Tibial artery (tissue), 4 donors: ENCODE results near the gene IRF2.

Experiments
- DNase-seq, 2 donors: peaks; one replicate each; pipeline ENCODE4 v3.0.0-alpha.2; 2019
- H3K27ac ChIP-seq, 2 donors: fragments of 200-600 bp; sonication (generic) in 1 of 2; 1 replicate in 1 of 2; 2 replicates in 1 of 2; pipeline ENCODE4 v1.5.1; 2018 to 2019; ENCODE audit warnings: mild to moderate bottlenecking in 1 of 2
- H3K27me3 ChIP-seq, 2 donors: fragments of 200-600 bp; sonication (generic) in 1 of 2; one replicate each; pipeline versions ENCODE4 v1.5.1 to v1.6.0; 2016 to 2019
- H3K36me3 ChIP-seq, 3 donors: fragments of 200-600 bp; sonication (generic) in 2 of 3; one replicate each; pipeline ENCODE4 v1.5.1; 2016 to 2019; ENCODE audit warnings: mild to moderate bottlenecking in 2 of 3
- H3K4me1 ChIP-seq, 4 donors: fragments of 200-600 bp; sonication (generic) in 2 of 4; 1 replicate in 3 of 4; 2 replicates in 1 of 4; pipeline ENCODE4 v1.5.1; 2016 to 2019
- H3K4me3 ChIP-seq, 2 donors: fragments of 200-600 bp; sonication (generic) in 1 of 2; 1 replicate in 1 of 2; 2 replicates in 1 of 2; pipeline ENCODE4 v1.5.1; 2018 to 2019; ENCODE audit warnings: mild to moderate bottlenecking in 2 of 2
- H3K9me3 ChIP-seq, 3 donors: fragments of 200-600 bp; sonication (generic) in 1 of 3; one replicate each; pipeline ENCODE4 v1.5.1; 2016 to 2019
- CTCF ChIP-seq, 2 experiments: fragments of 200-600 bp in 1 of 2; fragments of 450-650 bp in 1 of 2; IDR thresholded peaks; one replicate each; pipeline ENCODE4 v1.5.1; 2017 to 2019; ENCODE audit warnings: antibody characterized with exemption in 2 of 2, mild to moderate bottlenecking in 1 of 2, moderate library complexity in 1 of 2
- intact Hi-C: fragments of 100-400 bp; cut with DNase I; formaldehyde crosslinking; loops from one replicate; pipeline ENCODE4 v1.15.0; 2023; ENCODE audit warnings: low total_unique reads

The IRF2 gene

DNA sequence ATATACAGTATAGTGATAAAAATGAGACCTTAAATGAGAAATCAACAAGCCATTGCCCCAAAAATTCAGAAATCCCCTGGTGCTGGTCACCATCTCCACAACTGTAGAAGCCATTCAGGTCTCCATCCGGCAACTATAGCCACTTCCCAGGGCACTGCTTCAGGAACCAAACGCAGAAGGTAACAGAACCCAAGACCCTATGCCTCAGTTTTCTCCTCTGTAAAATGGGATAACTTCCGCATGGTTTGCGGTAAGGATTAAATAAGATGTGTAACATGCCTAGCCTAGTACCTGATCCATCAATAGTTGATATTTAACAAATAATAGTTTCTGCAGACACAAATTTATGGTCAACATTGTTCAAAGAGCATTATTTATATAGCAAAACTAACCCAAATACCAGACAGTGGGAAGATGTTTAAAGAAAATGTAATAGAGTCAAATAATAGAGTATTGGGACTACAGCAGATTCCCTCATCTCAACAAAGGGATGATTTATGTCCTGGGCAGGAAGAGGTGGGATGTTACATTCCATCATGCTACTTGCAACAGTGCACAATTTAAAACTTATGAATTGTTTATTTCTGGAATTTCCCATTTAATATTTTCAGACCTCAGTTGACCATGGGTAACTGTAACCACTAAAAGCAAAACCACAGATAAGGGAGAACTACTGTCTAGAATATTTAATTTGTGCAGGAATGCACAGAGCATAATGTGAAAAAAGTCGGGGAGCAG, 30.0 kb downstream of the IRF2 start:
- Histone ChIP-seq H3K9me3 (no peaks in the 10 kb centered on the region), H3K4me3 (no peak overlapping the region), H3K27ac (no peak overlapping the region), H3K27me3 (no peaks in the 10 kb centered on the region), H3K4me1 (peaks cover 0 to 82% (median 45%) of the 10 kb centered on the region in 4 donors), H3K36me3 (no peaks in the 10 kb centered on the region)
- intact Hi-C loops, result no loop called here
- no peak for DNase-seq
- TF ChIP-seq CTCF (IDR thresholded peaks at IDR 0.05), result no peak

DNA sequence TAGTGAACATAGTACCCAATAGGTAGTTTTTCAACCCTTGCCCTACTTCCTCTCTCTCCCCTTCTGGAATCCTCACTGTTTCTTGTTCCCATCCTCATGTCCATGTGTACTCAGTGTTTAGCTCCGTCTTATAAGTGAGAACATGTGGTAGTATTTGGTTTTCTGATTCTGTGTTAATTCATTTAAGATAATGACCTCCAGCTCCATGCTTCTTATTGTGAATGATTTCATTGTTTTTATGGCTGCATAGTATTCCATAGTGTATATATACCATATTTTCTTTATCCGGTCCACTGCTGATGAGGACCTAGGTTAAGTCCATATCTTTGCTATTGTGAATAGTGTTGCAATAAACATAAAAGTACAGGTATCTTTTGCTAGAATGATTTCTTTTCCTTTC, 31.0 kb downstream of the IRF2 start:
- Histone ChIP-seq H3K9me3 (no peaks in the 10 kb centered on the region), H3K4me3 (no peak overlapping the region), H3K36me3 (no peaks in the 10 kb centered on the region), H3K27ac (no peak overlapping the region), H3K4me1 (peaks cover 0 to 81% (median 37%) of the 10 kb centered on the region in 4 donors), H3K27me3 (no peaks in the 10 kb centered on the region)
- intact Hi-C loops, result no loop called here
- DNase-seq, result no peak
- no peak for TF ChIP-seq CTCF (IDR thresholded peaks at IDR 0.05)

GRCh38 chr4:184442314-184442635, 32.1 kb downstream of the IRF2 start:
- H3K27ac ChIP-seq, result no peak overlapping the region
- no peak for DNase-seq
- H3K36me3 ChIP-seq, result no peaks in the 10 kb centered on the region
- intact Hi-C loops, result no loop called here
- no peak for TF ChIP-seq CTCF (IDR thresholded peaks at IDR 0.05)
- H3K4me3 ChIP-seq, result no peak overlapping the region
- no peaks in the 10 kb centered on the region for H3K9me3 ChIP-seq
- H3K4me1 ChIP-seq, result peaks cover 0 to 85% (median 34%) of the 10 kb centered on the region in 4 donors
- no peaks in the 10 kb centered on the region for H3K27me3 ChIP-seq

DNA sequence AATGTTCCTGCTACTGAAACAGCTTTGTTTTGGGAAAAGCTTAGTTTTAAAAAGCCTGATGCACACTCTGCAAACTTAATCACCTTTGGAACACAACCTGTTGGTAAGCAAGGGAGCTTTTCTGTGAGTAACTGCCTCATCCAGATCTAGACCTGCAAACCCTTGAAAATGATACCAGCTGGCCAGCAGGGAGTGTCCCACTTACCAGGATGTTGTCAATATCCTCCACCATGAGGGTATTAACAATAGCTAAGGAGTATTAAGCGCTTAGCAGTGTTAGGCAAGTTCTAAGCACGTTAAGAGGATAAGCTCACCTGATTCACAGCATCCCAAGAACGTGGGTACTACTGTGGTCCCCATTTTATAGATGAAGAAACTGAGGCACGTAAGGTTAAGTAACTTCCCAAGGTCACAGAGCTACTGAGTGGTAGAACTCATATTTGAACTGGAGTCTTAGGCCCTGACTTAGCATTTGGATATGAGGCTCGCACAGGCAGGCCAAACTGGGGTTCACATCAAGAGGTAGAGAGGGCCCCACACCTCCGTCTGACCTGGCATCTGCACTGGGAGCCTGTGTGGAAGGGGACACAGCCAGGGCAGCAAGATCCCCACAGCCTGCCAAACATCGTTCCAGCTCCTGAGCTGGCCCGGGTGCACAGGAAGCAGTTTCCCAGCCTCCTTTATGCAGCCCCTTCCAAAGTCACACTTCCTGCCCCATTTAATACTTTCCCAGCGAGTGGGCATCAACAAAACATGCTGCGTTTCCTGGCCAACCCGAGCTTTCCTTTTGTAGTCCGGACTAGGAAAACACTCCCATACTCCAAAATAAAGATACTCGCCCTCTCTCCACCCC, 32.7 kb downstream of the IRF2 start:
- Histone ChIP-seq H3K27me3 (no peaks in the 10 kb centered on the region), H3K27ac (no peak overlapping the region), H3K4me3 (no peak overlapping the region), H3K9me3 (no peaks in the 10 kb centered on the region), H3K36me3 (no peaks in the 10 kb centered on the region), H3K4me1 (peaks cover 0 to 85% (median 34%) of the 10 kb centered on the region in 4 donors)
- intact Hi-C loops, result no loop called here
- no peak for TF ChIP-seq CTCF (IDR thresholded peaks at IDR 0.05)
- DNase-seq, result no peak

DNA sequence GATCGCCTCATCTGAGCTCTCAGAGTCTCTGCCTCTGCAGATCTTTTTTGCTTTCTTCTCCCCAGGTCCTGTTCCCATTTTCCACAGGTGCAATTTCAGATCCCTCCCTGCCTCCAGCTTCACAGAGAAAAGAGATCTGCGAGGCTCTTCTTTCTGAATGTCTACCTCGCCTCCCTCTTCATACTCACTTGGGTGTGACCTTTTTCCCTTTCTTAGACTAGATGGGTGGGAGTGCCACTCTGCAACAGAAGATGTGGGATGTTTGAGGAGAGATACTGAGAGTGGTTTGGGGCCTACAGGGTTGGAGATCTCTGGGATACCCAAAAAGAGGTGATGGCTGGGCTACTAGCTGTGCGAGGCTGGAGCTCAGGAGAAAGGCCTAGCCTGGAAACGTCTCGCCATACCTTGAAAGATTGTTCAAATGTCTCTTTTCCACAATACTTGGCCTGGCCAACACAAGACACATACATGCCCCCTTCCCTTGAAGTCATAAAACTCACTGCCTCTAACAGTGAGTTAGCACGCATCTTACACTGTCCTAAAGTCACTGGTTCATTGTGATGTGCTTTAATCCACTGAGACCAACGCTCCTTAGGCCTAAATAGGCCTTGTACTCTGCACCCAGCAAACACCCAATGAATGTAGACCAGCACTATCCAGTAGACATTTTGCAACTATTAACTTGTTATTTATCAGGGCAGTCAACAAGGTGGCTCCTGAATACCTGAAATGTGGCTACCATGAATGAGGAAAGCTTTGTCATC, 33.6 kb downstream of the IRF2 start:
- no peak for TF ChIP-seq CTCF (IDR thresholded peaks at IDR 0.05)
- peaks cover 0 to 80% (median 34%) of the 10 kb centered on the region in 4 donors for H3K4me1 ChIP-seq
- H3K27ac ChIP-seq, result peak overlapping the region in 1 of 2 donors; percentile 39
- H3K36me3 ChIP-seq, result no peaks in the 10 kb centered on the region
- intact Hi-C loops, result no loop called here
- H3K4me3 ChIP-seq, result peak overlapping the region in 1 of 2 donors; percentile 7
- no peaks in the 10 kb centered on the region for H3K27me3 ChIP-seq
- no peak for DNase-seq
- no peaks in the 10 kb centered on the region for H3K9me3 ChIP-seq
